GM12872 (cell line): Measurements from ENCODE around the gene ESYT3.

ENCODE experiments used
- CTCF ChIP-seq: IDR thresholded peaks from 3 replicates; pipeline ENCODE4 v1.5.1; 2011; ENCODE audit warnings: low read depth, mild to moderate bottlenecking, low read length, moderate library complexity; ENCODE audit not compliant: insufficient read depth

Gene ESYT3

GRCh38 chr3:138507524-138507923 is 73.1 kb downstream of the ESYT3 start:
- TF ChIP-seq CTCF = no peak

GRCh38 chr3:138509586-138509985 is 75.2 kb downstream of the ESYT3 start:
- TF ChIP-seq CTCF = no peak

- TF ChIP-seq CTCF = no peak
These were observed 77.5 kb downstream of the ESYT3 start for GRCh38 chr3:138511945-138512344.

GRCh38 chr3:138513090-138513843 is 78.9 kb downstream of the ESYT3 start:
- TF ChIP-seq CTCF = no peak
